Medulla oblongata (tissue), 1 donor: ENCODE data around the gene ATP5F1E.

ENCODE experiments used
- DNase-seq: peaks from one replicate; pipeline ENCODE4 v3.0.0-alpha.2; 2015; ENCODE audit errors: extremely low spot score

Gene ATP5F1E

DNA sequence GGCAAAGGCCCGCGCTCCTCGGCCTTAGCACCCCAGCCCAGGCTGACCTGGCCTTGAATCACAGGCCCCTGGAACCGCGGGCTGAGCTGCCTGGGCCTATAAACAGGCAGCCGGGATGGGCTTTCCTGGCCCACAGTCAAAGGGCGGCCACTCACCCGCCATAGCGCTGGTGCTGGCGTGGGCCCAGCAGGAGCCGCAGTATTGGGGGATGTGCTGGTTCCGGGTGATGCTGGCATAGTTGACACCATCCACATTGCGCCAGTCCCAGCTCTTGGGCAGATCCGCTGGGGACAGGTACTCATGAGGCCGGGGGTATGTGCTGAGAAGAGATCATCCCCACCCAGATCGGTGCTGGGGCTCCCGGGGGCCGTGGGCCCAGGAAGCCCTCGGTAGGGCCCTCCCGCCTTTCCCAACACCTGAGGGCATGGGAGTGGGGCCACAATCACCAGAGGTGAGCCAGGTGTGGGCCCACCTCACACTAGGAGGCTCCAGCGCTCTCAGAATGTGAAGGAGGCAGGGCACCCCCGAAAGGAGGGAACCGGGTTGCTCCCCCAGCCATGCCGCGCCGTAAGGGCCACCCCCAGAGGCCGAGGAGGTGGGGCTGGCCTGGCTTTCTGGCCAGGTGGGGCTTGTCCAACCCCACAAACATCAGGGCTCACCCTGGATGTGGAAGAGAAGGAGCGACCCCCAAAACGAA lies 25.8 kb downstream of the ATP5F1E start:
- no peak for DNase-seq

DNA sequence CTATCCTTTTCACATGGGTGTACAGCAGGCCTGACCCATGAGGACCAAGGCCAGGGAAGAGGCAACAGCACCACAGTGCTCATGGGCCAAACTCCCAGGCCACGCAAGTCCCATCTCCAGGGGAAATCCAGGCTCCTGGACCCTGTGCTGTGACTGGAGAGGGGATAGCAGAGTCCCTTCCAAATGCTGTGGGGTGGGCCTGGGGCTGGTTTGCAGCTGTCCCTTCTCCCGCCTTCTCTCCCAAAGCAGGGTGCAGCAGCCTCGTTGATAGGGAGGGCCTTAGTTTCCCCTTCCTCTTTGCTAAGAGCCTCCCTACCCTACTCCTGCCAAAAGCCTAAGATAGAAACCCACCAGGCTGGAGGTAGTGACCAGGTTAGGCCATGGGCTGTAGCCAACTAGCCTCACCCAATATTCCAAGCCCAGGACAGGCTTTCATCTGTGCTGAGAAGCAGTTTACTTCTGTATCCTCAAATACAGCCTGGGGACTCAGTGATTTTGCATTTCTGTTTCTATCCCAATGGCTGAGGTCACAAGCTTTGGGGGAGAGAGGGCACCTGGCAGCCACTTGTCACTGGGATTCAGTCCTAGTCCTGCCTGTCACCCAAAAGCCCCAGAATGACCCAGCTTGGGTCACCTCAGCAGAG lies 26.5 kb downstream of the ATP5F1E start:
- no peak for DNase-seq

DNA sequence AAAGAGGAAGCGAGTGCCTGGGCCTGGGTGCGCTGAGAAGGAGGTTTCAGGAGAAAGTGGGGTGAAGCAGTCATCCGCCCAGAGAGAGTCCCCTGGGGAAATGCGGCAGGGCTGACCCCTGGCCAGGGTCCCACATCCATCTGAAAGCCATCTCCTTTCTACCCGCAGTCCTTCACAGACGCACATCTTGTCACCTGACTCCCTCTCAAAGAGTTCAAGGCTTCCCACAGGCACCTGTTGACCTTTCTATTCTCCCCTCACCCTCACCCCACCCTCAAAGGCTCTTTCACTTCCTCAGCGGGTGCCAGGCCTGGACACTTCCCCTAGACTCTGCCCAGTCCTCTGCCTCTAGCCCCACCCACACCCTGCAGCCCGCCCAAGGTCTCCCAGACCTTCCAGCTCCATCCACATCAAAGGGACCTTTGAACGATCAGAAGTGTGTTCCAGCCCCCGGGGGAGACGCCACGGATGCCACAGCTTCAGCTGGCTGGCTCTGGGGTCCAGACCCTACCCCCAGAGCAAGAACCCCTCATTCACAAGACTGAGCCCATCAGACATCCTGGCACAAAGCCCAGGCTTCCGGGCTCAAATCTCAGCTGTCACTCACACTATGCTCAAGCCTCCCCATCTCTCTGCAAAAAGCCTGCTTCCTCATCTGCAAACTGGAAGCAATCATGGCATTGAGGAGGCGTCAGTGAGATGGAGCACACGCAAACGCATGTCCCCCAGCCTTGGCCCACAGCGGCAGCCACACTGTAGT lies 27.2 kb downstream of the ATP5F1E start:
- DNase-seq = peak; percentile 75

DNA sequence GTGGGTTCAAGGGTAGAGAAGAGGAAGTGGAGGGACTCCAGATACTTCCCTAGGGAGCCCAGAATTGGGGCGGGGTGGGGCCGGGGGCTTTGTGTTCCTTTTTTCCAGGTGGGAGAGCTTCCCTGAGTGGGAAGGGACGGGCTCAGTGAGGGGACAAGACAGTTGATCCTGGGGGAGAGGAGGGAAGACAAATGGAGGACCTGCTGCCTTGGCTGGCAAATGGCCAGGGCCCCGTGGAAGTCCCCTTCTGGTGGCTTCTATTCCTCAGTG lies 27.7 kb downstream of the ATP5F1E start:
- DNase-seq = no peak

DNA sequence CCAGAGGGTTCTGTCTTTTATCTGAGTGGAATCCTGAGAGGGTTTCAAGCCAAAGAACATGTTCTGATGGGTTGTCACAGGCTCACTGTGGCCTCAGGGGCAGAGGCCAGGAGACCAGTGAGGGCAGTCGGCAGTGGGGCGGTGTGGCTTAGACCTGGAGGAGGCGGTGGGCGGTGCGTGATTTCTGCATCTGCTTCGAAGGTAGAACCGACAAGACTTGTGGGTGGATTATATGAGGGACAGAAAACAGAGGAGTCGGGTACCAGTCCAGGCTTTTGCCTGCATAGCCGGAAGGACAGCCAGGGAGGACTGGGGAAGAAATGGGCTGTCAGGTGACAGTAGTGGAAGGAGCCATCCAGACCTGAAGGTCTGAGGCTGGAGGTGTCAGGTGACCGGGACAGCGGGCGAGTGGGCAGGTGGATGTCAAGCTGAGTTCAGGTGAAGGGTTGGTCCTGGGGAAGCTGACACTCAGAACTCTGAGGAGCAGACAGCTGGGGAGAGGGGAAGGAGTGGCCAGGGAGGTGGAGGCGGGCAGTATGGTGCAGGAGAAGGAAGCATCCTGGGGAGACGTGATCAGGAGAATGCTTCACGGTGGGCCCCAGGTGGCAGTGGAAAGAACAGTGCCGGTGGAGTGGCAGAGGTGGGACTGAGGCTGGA lies 28.2 kb downstream of the ATP5F1E start:
- DNase-seq = no peak

DNA sequence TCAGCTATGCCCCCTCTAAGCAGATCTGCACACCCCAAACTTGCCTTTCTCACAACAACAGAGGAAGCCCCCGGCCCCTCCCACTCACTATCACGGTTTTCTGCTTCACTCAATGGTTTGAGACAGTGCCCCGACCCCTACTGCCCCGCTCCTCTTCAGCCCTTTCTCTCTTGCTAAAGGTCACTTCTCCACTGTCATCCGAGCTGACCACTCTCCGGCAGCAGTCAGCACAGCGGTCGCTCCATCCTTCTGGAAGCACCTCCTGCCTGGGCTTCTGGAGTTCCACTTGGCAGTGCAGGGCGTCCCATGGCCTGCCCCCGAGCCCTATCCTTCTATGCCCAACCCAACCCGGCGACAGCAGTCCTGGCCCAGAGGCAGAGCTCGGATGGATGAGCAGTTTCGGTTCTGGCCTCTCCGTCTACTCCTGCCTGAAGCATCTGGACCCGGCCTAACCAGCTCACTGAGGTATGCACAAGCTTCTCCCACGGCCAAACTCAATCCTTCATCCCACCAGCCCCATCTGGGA lies 29.2 kb downstream of the ATP5F1E start:
- DNase-seq = no peak

DNA sequence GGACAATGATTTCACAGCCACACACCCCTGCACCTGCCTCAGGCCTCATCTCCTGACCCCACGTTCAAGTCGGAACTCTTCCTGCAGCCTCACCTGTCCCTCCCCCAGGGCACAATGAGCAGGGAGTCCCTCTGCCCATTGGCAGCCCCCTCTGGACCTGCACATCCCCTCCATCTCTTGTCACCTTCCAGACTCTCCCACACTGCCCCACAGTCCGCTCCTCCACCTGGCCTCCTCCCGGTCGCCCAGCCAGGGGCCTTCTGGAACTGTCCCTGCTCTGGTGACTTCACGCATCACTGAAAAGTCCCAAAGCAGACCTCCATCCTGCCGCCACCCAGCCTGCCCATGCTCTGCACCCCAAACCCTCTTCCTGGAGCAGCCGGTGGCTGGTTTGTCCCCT lies 29.7 kb downstream of the ATP5F1E start:
- DNase-seq = no peak

DNA sequence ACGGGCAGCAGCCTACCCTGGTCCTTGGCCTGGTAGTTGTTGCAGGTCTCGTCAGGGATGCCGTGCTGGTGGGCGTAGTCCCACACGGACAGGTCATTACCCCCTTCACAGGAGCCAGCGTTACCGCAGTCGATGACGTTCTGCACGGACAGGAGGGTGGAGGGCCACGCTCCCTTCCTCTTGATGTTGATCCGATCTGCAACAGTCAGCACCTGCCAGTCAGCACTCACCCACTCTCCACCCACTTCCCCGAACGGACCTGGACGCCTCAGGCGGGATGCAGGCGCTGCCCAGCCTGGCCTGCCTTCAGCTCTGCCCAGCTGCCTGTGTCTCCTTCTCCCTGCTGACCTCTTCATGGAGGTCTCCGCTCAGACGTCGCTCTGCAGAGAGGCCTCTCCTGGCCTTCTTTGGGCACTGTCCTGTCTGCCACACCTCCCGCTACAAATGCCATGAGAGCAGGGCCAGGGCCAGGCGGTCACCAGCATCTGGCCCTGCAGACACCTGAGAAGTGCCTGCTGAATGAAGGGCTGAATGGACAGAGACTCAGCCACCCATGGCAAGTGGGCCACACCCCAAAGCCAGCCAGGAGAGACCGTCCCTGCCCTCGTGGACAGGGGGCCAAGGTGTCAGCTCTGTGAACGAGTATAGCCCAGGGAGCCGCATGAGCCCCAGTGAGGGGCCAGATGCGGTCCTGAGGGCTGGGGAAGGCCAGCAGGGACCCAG lies 30.5 kb downstream of the ATP5F1E start:
- no peak for DNase-seq

DNA sequence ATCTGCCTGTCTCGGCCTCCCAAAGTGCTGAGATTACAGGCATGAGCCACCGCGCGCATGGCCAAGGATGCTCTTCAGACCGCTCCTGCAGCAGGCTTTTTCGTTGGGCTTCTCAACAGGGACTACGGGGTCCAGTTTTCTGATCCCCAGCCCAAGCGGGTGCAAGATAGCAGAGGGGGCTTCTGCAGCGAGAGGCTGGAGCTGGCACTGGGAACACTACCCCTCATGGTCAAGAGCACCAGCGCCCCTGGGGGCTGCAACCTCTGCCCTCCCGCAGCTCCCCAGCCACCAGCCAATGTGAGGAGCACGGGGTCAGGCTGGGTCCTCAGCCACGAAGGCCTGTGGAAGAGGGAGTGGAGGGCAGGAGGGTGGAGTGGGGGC lies 31.1 kb downstream of the ATP5F1E start:
- DNase-seq = no peak

DNA sequence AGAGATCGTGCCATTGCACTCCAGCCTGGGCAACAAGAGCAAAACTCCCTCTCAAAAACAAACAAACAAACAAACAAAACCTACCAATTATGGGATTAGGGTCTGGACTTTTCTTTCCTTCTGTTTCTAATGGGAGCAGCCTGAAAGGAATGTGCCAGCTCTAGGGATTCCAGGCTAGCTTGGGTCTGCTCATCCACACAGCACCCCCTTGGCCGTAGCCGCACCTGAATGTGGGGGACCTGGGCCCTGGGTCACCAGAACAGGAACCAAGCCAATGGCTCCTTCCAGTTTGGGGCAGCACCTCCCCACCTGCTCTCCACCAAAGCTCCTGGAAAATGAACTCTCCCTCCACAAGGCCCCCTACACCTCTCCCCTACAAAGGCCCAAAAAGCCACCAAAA lies 31.8 kb downstream of the ATP5F1E start:
- DNase-seq = no peak

DNA sequence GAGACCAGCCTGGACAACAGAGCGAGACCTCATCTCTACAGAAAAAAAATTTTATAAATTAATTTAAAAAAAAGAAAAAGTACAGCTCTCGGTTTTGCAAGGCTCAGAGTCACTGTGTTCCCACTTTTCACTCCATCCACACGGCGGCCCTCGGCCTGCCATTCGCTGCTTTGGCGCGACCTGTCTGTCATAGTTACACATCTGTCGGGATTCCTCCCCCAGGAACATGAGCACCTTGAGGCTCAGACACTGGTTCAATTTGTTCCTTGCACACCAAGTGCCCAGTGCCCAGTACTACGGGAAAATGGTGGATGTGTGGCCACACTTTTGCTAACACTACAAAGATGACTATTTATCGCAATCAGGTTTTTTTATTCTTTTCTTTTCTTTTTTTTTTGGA lies 33.5 kb downstream of the ATP5F1E start:
- DNase-seq = no peak

DNA sequence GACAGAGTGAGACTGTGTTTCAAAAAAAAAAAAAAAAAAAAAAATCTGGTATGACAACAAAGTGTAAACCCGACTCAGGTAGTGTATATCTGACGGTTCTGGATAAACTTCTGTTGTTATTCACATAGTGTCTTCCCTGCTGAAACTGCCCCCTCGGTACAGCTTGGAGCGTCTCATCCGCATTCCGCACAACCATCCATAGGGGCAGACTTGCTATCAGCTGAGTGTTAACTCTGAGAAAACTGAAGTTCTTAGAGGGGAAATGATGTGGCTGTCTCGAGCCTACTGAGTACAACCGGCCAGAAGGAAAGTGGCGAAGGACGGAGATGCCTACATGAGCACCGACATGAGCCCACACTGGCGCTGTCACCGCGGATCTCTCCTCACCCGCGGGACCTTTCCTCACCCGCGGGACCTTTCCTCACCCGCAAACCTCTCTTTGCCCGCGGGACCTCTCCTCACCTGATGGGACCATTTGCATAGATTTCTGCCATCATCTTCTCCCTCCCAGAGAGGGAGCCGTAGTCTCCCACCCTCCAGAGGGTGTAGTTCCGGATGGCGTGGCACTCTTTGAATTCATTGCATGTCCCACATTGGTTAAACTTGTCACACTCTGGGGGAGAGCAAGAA lies 34.9 kb downstream of the ATP5F1E start:
- DNase-seq = no peak

DNA sequence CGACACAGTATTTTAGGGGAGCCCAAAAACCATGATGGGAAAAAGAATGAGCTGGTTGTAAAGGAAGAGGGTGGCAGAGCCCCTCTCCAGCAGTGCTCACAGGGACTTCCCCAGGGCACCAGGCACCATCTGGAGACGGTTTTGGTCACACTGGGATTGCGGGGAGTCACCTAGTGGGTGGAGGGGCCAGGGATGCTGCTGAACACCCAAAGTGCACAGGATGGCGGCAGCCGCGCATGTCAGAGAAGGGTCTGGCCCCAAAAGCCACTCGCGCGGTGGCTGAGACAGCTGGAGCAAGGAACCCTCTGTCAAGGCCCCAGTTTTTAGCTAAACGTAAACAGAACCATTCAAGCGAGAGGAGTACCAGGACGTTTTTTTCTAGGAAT lies 35.9 kb downstream of the ATP5F1E start:
- DNase-seq = no peak

DNA sequence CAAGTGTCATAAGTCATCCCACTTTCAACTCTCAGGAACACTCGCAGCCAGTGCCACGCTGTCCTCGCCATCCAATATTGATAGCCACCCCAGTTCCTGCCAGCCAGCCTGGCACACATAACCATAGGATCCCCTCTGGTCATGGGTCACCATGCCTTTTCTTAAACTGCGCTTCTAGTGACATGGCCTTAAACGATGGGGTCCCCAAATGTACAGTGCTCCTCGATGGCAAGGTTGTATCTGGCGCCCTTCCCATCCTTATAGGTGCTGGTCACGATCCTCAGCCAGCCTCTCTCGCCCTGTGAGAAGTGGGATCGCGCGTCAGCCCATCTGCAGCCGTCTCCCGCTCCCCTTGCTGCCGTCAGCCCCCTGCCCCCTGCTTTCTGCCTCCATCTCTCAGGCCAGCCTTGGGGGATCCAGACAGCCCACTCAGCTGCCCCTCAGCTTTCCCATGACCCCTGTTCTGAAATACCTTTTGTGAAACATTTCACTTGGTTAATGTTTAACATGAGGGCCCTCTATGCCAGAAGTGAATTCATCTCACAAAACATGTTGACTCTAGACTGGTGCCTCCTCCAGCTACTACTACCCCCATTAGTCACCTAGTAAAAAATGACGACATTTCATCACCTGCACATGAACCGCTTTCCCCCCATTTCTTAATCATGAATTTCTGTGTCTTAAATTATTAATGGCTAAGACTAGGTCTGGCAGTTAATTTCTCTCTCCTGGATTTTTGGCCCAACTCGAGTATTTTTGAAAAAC lies 36.5 kb downstream of the ATP5F1E start:
- DNase-seq = no peak

DNA sequence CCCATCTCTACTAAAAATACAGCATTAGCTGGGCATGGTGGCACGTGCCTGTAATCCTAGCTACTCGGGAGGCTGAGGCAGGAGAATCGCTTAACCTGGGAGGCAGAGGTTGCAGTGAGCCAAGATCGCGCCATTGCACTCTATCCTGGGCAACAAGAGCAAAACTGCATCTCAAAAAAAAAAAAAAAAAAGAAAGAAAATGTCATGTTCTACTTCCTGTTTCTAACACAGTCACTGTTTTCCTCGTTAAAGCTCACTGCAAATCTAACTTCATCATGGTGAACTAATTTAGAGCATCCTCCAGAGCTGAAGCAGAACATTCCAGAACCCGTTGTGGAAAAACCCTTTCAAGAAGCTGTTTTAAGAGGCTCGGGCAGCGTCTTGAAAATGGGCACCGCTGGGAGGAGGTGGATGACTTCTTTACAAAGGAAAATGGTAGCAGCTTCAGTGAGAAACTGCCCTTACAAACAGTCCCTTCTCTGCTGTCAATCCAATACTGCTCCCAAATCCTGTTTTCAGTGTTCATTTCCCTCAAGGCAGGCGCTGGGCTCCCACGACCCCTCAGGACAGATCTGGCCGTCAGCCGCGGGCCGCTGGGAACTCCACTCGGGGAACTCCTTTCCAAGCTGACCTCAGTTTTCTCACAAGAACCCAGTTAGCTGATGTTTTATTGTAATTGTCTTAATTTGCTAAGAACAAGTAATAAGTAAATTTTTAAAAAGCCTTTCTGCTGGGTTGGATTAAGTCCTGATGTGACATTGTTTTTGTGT lies 37.6 kb downstream of the ATP5F1E start:
- DNase-seq = no peak

DNA sequence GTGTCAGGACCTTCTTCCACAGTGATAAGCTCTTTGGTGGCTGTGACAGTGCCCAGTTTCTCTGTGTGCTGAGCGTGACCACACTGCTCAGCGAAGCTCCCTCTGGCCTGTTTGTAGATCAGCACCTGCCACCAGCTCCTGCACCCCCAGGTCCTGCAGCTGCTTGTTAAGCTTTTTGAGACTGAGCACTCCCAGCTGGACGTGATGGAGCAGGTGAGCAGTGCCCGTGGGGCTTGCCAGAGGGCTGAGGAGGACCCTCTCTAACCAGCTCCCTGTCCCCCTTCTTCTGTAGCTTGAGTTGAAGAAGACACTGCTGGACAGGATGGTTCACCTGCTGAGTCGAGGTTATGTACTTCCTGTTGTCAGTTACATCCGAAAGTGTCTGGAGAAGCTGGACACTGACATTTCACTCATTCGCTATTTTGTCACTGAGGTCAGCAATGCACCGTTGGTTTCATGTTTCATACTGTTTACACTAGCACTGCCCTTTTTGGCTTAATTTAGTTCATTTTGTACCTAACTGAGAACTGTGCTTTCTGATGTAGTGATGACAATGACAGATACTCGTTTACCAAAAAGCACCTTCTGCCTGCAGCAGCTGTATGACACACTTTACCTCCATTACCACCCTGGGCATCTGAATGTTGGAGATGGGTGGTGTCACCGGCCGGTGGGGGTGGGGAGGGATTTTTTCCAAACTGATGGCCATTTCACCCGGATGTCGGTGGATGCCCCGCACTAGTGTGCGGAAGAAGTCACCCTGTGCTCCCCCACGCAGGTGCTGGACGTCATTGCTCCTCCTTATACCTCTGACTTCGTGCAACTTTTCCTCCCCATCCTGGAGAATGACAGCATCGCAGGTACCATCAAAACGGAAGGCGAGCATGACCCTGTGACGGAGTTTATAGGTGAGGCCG lies 38.5 kb downstream of the ATP5F1E start:
- no peak for DNase-seq

DNA sequence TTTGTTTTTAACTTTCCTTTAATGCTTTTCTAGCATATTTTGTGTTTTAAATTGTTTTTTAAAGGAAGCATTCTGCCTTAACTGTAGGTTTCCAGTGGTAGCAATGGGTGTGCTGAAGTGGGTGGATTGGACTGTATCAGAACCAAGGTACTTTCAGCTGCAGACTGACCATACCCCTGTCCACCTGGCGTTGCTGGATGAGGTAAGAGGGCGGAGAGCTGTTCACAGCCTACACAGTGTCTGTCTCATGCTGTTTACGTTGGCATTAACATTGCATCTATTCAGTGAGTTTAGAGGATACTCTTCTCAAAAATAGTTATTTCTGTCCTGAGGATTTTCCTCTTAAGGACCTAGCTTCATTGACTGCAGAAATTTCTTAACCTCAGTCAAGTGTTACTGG lies 39.2 kb downstream of the ATP5F1E start:
- DNase-seq = no peak

DNA sequence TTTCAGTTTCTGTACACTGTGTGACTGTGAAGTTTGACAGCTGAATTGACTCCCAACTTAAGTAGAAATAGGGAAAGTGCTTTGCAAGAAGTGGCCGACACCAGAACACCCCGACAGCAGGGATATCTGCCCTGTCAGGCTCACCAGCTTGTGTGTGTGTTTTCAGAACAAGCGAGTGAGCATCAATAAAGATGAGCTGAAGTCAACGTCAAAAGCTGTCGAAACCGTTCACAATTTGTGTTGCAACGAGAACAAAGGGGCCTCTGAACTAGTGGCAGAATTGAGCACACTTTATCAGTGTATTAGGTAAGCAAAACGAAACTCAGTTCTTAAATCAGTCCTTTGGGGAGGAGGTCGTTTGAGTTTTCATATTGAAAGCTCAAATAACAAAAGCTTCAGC lies 40.4 kb downstream of the ATP5F1E start:
- DNase-seq = peak; percentile 42
